Thymus (tissue), 11 donors: Measurements from ENCODE around the gene TRIM14. TPM values are rescaled to one million over a fixed set of nuclear protein-coding genes. Genes with fewer than 3 reads are reported as not detected.
"Not testable (repeated sequence)": the region's sequence is repeated elsewhere in the genome, so short reads cannot be mapped to it uniquely, and the experiment has no call there.

Experiments used
- DNase-seq, 9 donors: peaks; one replicate each; pipeline ENCODE4 v3.0.0-alpha.2; 2013; ENCODE audit warnings: low spot score in 9 of 9, low read depth in 6 of 9, missing footprints in 1 of 9
- H3K27ac ChIP-seq, 2 donors: one replicate each; pipeline ENCODE4 v1.5.1; 2013; ENCODE audit warnings: control low read depth in 1 of 2, low read depth in 1 of 2, low read length in 1 of 2, mild to moderate bottlenecking in 1 of 2, moderate library complexity in 1 of 2
- H3K27me3 ChIP-seq, 2 donors: one replicate each; pipeline ENCODE4 v1.5.1; 2013; ENCODE audit warnings: low read length in 1 of 2; ENCODE audit not compliant: control insufficient read depth in 2 of 2, insufficient read depth in 1 of 2
- H3K36me3 ChIP-seq, 2 donors: one replicate each; pipeline ENCODE4 v1.5.1; 2013; ENCODE audit warnings: low read length in 1 of 2, mild to moderate bottlenecking in 1 of 2, moderate library complexity in 1 of 2; ENCODE audit not compliant: control insufficient read depth in 2 of 2, insufficient read depth in 2 of 2
- H3K4me1 ChIP-seq, 2 donors: one replicate each; pipeline ENCODE4 v1.5.1; 2013; ENCODE audit warnings: low read length in 2 of 2; ENCODE audit not compliant: control insufficient read depth in 2 of 2, insufficient read depth in 2 of 2
- H3K4me3 ChIP-seq, 2 donors: one replicate each; pipeline ENCODE4 v1.5.1; 2013; ENCODE audit warnings: low read length in 2 of 2, control low read depth in 1 of 2, mild to moderate bottlenecking in 1 of 2
- H3K9me3 ChIP-seq, 2 donors: one replicate each; pipeline ENCODE4 v1.5.1; 2013; ENCODE audit warnings: low read length in 1 of 2, mild to moderate bottlenecking in 1 of 2; ENCODE audit not compliant: control insufficient read depth in 2 of 2, insufficient read depth in 1 of 2
- whole genome bisulfite sequencing: extraction: QIAGEN DNeasy Blood & Tissue Kit; methylation state at CpG from one replicate; pipeline ENCODE4 v1.1.7; 2013; 5-methylcytosine and 5-hydroxymethylcytosine counted together
- polyA plus RNA-seq: library from polyadenylated mRNA; stranded (reverse); fragments of 200-250 nt; gene quantifications from one replicate; pipeline ENCODE4 v1.2.3, GENCODE V29; 2013
- total RNA-seq: library from RNA; stranded (reverse); fragments of 120-200 nt; gene quantifications from one replicate; pipeline ENCODE4 v1.2.4, GENCODE V29; 2013
- donor health status: healthy.

TRIM14 gene
- total and polyA plus RNA-seq, 2 donors = 12.7 to 16.4 TPM

DNA sequence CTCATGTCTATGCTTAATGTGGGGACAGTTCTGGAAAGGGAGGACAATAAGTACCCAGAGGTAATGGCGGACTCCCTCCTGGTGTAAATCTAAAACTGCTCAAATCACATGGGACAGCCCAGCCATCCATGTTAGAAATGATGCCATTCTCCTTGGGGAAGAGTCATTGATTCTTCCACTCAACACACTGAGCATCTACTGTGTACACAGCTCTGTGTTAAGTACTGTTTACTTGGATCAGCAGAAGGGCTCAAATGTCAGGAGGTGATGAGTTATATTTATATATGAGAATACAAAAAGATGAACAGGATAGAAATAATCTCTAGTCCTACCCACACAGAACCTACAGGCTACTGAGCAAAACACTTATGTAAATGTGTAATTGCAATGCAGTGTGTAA lies 94.3 kb downstream of the TRIM14 start:
- DNase-seq = no peak
- WGBS = 96% methylated on average over 1 of the region's 1 CpG
- Histone ChIP-seq H3K9me3 (no peaks in the 10 kb centered on the region), H3K27ac (no peak overlapping the region), H3K36me3 (peaks cover 22 to 28% of the 10 kb centered on the region in 2 donors), H3K4me1 (no peaks in the 10 kb centered on the region), H3K4me3 (no peak overlapping the region), H3K27me3 (no peaks in the 10 kb centered on the region)

DNA sequence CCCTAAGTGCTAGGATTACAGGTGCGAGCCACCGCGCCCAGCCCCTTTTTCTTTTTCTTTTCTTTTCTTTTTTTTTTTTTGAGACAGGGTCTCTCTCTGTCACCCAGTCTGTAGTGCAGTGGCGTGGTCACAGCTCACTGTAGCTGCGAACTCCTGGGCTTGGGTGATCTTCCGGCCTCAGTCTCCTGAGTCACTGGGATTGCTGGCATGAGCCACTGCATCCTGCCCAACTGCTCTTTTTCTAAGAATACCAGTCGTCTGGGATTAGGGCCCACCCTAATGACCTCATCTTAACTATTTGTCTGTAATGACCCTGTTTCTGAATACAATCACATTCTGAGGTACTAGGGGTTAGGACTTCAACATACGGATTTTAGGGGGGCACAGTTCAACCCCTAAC lies 96.6 kb downstream of the TRIM14 start:
- H3K27me3 ChIP-seq = no peaks in the 10 kb centered on the region
- peaks cover 44 to 50% of the 10 kb centered on the region in 2 donors for H3K36me3 ChIP-seq
- no peaks in the 10 kb centered on the region for H3K9me3 ChIP-seq
- DNase-seq = no peak
- H3K4me1 ChIP-seq = no peaks in the 10 kb centered on the region
- no peak overlapping the region for H3K27ac ChIP-seq
- WGBS = 96% methylated on average over 8 of the region's 8 CpGs
- no peak overlapping the region for H3K4me3 ChIP-seq

DNA sequence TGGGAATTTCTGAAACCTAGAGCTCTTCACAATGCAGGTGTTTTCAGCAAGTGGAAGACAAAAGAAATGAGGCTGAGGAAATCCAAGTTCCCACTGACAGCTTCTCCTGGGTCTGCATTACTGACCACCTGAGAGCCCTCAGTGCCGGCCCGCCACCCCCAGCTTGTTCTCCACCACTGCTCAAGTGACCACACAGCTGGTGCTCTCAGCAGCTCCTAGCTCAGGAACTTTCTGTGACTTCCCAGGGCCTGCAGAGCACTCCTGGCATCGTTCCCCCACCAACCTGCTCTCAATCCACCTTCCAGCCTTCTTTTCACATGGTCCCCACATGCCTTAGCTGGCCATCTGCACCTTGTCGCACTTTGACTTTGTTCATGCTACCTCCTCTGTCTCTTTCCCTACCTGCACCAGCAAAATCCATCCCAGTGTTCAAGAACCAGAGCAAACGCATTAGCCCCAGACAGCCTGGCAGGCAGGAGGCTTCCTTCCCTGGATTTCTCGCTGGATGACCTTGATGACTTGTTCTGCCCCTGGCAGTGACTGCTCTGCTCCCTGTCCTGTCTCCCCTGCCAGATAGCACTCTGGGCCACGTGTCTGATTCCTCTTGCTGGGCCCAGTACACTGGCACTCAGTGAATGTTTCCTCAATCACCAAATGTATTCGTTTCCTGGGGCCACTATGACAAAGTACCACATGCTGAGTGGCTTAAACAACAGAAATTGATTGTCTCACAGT lies 97.5 kb downstream of the TRIM14 start:
- H3K27me3 ChIP-seq = no peaks in the 10 kb centered on the region
- 97% methylated on average over 8 of the region's 8 CpGs for WGBS
- H3K4me1 ChIP-seq = no peaks in the 10 kb centered on the region
- no peak overlapping the region for H3K27ac ChIP-seq
- no peaks in the 10 kb centered on the region for H3K9me3 ChIP-seq
- DNase-seq = no peak
- H3K36me3 ChIP-seq = peaks cover 52 to 53% of the 10 kb centered on the region in 2 donors
- H3K4me3 ChIP-seq = no peak overlapping the region

DNA sequence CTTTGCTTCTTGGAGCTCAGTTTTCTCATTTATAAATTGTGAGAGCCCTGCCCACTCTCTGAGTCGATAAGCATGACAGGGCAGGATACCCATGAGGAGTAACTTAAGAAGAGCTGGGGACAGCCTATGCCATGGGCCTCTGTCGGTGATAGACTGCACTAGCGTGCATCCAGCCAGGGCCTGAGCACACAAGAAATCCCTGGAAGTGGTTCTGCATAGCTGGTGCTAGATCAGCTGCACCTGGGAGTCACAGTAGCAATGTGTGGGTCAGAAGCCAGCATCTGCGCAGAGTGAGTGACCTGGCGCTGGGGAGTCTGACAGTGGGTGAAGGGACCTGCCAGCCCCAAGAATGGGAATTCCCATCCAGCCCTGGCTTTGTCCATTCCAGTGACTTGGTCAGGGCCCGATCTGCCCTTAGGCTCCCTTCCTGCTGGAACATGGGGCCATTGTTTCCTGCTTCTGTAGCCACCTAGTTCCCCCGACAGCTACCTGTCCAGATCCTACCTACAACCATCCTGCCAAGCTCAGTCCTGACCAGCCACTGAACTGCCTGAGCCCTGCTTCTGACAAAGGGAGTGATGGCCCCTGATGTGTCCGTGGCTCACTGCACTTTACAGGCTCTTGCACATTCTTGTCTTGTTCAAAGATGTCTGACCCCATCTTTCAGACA lies 98.4 kb downstream of the TRIM14 start:
- no peak for DNase-seq
- H3K27ac ChIP-seq = no peak overlapping the region
- H3K4me3 ChIP-seq = no peak overlapping the region
- 96% methylated on average over 8 of the region's 8 CpGs for WGBS
- H3K36me3 ChIP-seq = peaks cover 51 to 58% of the 10 kb centered on the region in 2 donors
- no peaks in the 10 kb centered on the region for H3K27me3 ChIP-seq
- no peaks in the 10 kb centered on the region for H3K4me1 ChIP-seq
- no peaks in the 10 kb centered on the region for H3K9me3 ChIP-seq

DNA sequence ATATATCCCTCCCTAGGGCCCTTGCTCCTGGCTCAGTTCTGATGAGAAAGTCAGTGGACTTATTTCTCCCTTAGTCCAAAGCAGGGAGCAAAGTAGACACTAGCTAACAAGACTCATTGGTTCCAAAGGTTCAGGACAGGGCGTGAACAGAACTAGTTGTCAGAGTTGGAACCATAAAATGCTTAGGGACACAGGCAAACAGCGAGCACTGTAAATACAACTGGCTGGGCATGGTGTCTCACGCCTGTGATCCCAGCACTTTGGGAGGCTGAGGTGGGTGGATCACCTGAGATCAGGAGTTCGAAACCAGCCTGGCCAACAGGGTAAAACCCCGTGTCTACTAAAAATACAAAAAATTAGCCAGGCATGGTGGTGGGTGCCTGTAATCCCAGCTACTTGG lies 99.2 kb downstream of the TRIM14 start:
- H3K36me3 ChIP-seq = peaks cover 56 to 65% of the 10 kb centered on the region in 2 donors
- DNase-seq, H3K9me3 ChIP-seq, H3K4me1 ChIP-seq, H3K27ac ChIP-seq, H3K4me3 ChIP-seq, H3K27me3 ChIP-seq: not testable (repeated sequence)
- 88% methylated on average over 5 of the region's 5 CpGs for WGBS

Other genes starting within 250 kb of the TRIM14 start
- gene TRMO, start 196.7 kb downstream of the TRIM14 start, total RNA-seq = 28.5 TPM
- gene TRMO, start 196.7 kb downstream of the TRIM14 start, polyA plus RNA-seq = 19.8 TPM
- 16.9 TPM for gene HEMGN, start 181.1 kb downstream of the TRIM14 start, total RNA-seq
- 4.1 TPM for gene HEMGN, start 181.1 kb downstream of the TRIM14 start, polyA plus RNA-seq
- gene ANP32B, start 135.9 kb downstream of the TRIM14 start, total RNA-seq = 44.7 TPM
- 191 TPM for gene ANP32B, start 135.9 kb downstream of the TRIM14 start, polyA plus RNA-seq
- 36.3 TPM for gene NANS, start 62.5 kb downstream of the TRIM14 start, total RNA-seq
- gene NANS, start 62.5 kb downstream of the TRIM14 start, polyA plus RNA-seq = 38.0 TPM
- 5.1 TPM for gene CORO2A, start 73.4 kb upstream of the TRIM14 start, total RNA-seq
- gene CORO2A, start 73.4 kb upstream of the TRIM14 start, polyA plus RNA-seq = 7.5 TPM
- 2.5 TPM for gene TBC1D2, start 136.4 kb upstream of the TRIM14 start, total RNA-seq
- gene TBC1D2, start 136.4 kb upstream of the TRIM14 start, polyA plus RNA-seq = 21.2 TPM